Mesendoderm (in vitro differentiated cells): ENCODE results near the gene MTERF1.

ENCODE experiments used
- DNase-seq: peaks from one replicate; pipeline ENCODE4 v3.0.0; 2013
- H2AK5ac ChIP-seq: 2 replicates; pipeline ENCODE4 v1.6.1; 2013; ENCODE audit warnings: low read length, inconsistent platforms
- H2BK120ac ChIP-seq: 2 replicates; pipeline ENCODE4 v1.6.1; 2013; ENCODE audit warnings: low read depth, mild to moderate bottlenecking, low read length, moderate library complexity, mixed read lengths
- H2BK15ac ChIP-seq: replicated peaks from 2 replicates; pipeline ENCODE4 v1.6.1; 2013; ENCODE audit warnings: low read depth, mild to moderate bottlenecking, moderate library complexity
- H2BK5ac ChIP-seq: 2 replicates; pipeline ENCODE4 v1.6.1; 2013; ENCODE audit warnings: low read length, inconsistent platforms
- H3K18ac ChIP-seq: 2 replicates; pipeline ENCODE4 v1.6.1; 2013; ENCODE audit warnings: mild to moderate bottlenecking, low read length, mixed read lengths
- H3K23ac ChIP-seq: one replicate; pipeline ENCODE4 v1.6.1; 2013; ENCODE audit warnings: low read length
- H3K27ac ChIP-seq: 2 replicates; pipeline ENCODE4 v1.5.1; 2013; ENCODE audit warnings: low read depth, mild to moderate bottlenecking, inconsistent platforms, low read length, moderate library complexity
- H3K27me3 ChIP-seq: 2 replicates; pipeline ENCODE4 v1.6.1; 2013; ENCODE audit warnings: low read length, control low read depth, mild to moderate bottlenecking, inconsistent platforms; ENCODE audit not compliant: insufficient read depth, poor library complexity
- H3K36me3 ChIP-seq: 2 replicates; pipeline ENCODE4 v1.6.1; 2013; ENCODE audit warnings: low read length, inconsistent platforms; ENCODE audit not compliant: control insufficient read depth, insufficient read depth
- H3K4ac ChIP-seq: one replicate; pipeline ENCODE4 v1.6.1; 2013; ENCODE audit warnings: low read depth, mild to moderate bottlenecking, low read length, moderate library complexity
- H3K4me1 ChIP-seq: 2 replicates; pipeline ENCODE4 v1.6.1; 2013; ENCODE audit warnings: low read depth, low read length, inconsistent platforms; ENCODE audit not compliant: control insufficient read depth
- H3K4me2 ChIP-seq: 2 replicates; pipeline ENCODE4 v1.6.1; 2013; ENCODE audit warnings: low read length
- H3K4me3 ChIP-seq: 2 replicates; pipeline ENCODE4 v1.5.1; 2013; ENCODE audit warnings: mild to moderate bottlenecking, low read length
- H3K56ac ChIP-seq: one replicate; pipeline ENCODE4 v1.6.1; 2013; ENCODE audit warnings: low read length
- H3K79me1 ChIP-seq: 2 replicates; pipeline ENCODE4 v1.6.1; 2013; ENCODE audit warnings: low read length, inconsistent platforms
- H3K79me2 ChIP-seq: 2 replicates; pipeline ENCODE4 v1.6.1; 2013; ENCODE audit warnings: mild to moderate bottlenecking, low read length; ENCODE audit not compliant: control insufficient read depth, insufficient read depth
- H3K9ac ChIP-seq: 2 replicates; pipeline ENCODE4 v1.6.1; 2013; ENCODE audit warnings: low read length, inconsistent platforms
- H4K5ac ChIP-seq: one replicate; pipeline ENCODE4 v1.6.1; 2013; ENCODE audit warnings: low read length
- H4K8ac ChIP-seq: one replicate; pipeline ENCODE4 v1.6.1; 2013; ENCODE audit warnings: low read depth, mild to moderate bottlenecking, control low read depth, low read length, moderate library complexity
- WGBS: extraction: QIAGEN DNeasy Blood & Tissue Kit; methylation state at CpG from one replicate; pipeline ENCODE4 v1.1.7; 2013; ENCODE audit warnings: low lambda C conversion rate, missing lambda C conversion rate; ENCODE audit not compliant: insufficient coverage; ENCODE audit errors: extremely low coverage; 5-methylcytosine and 5-hydroxymethylcytosine counted together

MTERF1 gene

GRCh38 chr7:91846436-91846835 lies 34.1 kb downstream of the MTERF1 start:
- H2AK5ac ChIP-seq, result no peak overlapping the region
- H3K79me2 ChIP-seq, result no peaks in the 10 kb centered on the region
- H3K4me2 ChIP-seq, result no peak overlapping the region
- no peak overlapping the region for H2BK5ac ChIP-seq
- H4K8ac ChIP-seq, result no peak overlapping the region
- DNase-seq, result no peak
- no peaks in the 10 kb centered on the region for H3K4me1 ChIP-seq
- H3K4ac ChIP-seq, result no peak overlapping the region
- H3K56ac ChIP-seq, result no peak overlapping the region
- H3K9ac ChIP-seq, result no peak overlapping the region
- no peaks in the 10 kb centered on the region for H3K36me3 ChIP-seq
- H3K23ac ChIP-seq, result no peak overlapping the region
- H2BK15ac ChIP-seq, result no peak overlapping the region
- H3K27ac ChIP-seq, result no peak overlapping the region
- H3K4me3 ChIP-seq, result no peak overlapping the region
- H3K18ac ChIP-seq, result no peak overlapping the region
- no peak overlapping the region for H4K5ac ChIP-seq
- no peak overlapping the region for H2BK120ac ChIP-seq
- H3K79me1 ChIP-seq, result no peaks in the 10 kb centered on the region
- H3K27me3 ChIP-seq, result no peaks in the 10 kb centered on the region

GRCh38 chr7:91843831-91844230 lies 36.7 kb downstream of the MTERF1 start:
- no peak overlapping the region for H4K8ac ChIP-seq
- no peak overlapping the region for H3K18ac ChIP-seq
- no peak overlapping the region for H3K27ac ChIP-seq
- H3K4me3 ChIP-seq, result no peak overlapping the region
- DNase-seq, result no peak
- H2BK15ac ChIP-seq, result no peak overlapping the region
- WGBS, result no CpG with 5 or more reads among the region's 2 CpGs
- no peak overlapping the region for H4K5ac ChIP-seq
- no peaks in the 10 kb centered on the region for H3K36me3 ChIP-seq
- H2AK5ac ChIP-seq, result no peak overlapping the region
- no peaks in the 10 kb centered on the region for H3K4me1 ChIP-seq
- no peak overlapping the region for H2BK120ac ChIP-seq
- no peak overlapping the region for H3K4me2 ChIP-seq
- H3K79me1 ChIP-seq, result no peaks in the 10 kb centered on the region
- H3K23ac ChIP-seq, result no peak overlapping the region
- H3K79me2 ChIP-seq, result no peaks in the 10 kb centered on the region
- H3K4ac ChIP-seq, result no peak overlapping the region
- no peak overlapping the region for H3K9ac ChIP-seq
- no peaks in the 10 kb centered on the region for H3K27me3 ChIP-seq
- no peak overlapping the region for H3K56ac ChIP-seq
- H2BK5ac ChIP-seq, result no peak overlapping the region

- Histone ChIP-seq H2BK15ac (no peak overlapping the region), H2AK5ac (no peak overlapping the region), H3K9ac (no peak overlapping the region), H3K79me2 (no peaks in the 10 kb centered on the region), H3K79me1 (no peaks in the 10 kb centered on the region), H3K36me3 (no peaks in the 10 kb centered on the region), H3K27me3 (no peaks in the 10 kb centered on the region), H3K4me2 (no peak overlapping the region), H2BK120ac (no peak overlapping the region), H3K4me3 (no peak overlapping the region), H3K4me1 (no peaks in the 10 kb centered on the region), H3K56ac (no peak overlapping the region), H2BK5ac (no peak overlapping the region), H3K27ac (no peak overlapping the region), H4K8ac (no peak overlapping the region), H3K18ac (no peak overlapping the region), H3K23ac (no peak overlapping the region), H3K4ac (no peak overlapping the region), H4K5ac (no peak overlapping the region)
- no peak for DNase-seq
- WGBS, result no CpG with 5 or more reads among the region's 2 CpGs
Measured at GRCh38 chr7:91838439-91838838, 42.1 kb downstream of the MTERF1 start.

GRCh38 chr7:91837397-91838070 lies 43.0 kb downstream of the MTERF1 start:
- DNase-seq, result no peak
- Histone ChIP-seq H3K27me3 (no peaks in the 10 kb centered on the region), H4K8ac (no peak overlapping the region), H3K4me2 (no peak overlapping the region), H3K56ac (no peak overlapping the region), H3K27ac (no peak overlapping the region), H3K4me3 (no peak overlapping the region), H3K4ac (peak overlapping the region; percentile 2), H3K36me3 (no peaks in the 10 kb centered on the region), H2BK15ac (no peak overlapping the region), H2BK120ac (no peak overlapping the region), H4K5ac (no peak overlapping the region), H3K79me2 (no peaks in the 10 kb centered on the region), H3K79me1 (no peaks in the 10 kb centered on the region), H2AK5ac (no peak overlapping the region), H2BK5ac (no peak overlapping the region), H3K4me1 (no peaks in the 10 kb centered on the region), H3K9ac (no peak overlapping the region), H3K23ac (no peak overlapping the region), H3K18ac (no peak overlapping the region)
- WGBS, result no CpG with 5 or more reads among the region's 4 CpGs

- Histone ChIP-seq H2AK5ac (no peak overlapping the region), H3K56ac (no peak overlapping the region), H3K9ac (no peak overlapping the region), H3K36me3 (no peaks in the 10 kb centered on the region), H3K18ac (no peak overlapping the region), H4K5ac (no peak overlapping the region), H2BK120ac (no peak overlapping the region), H3K79me2 (no peaks in the 10 kb centered on the region), H3K23ac (no peak overlapping the region), H3K4me2 (no peak overlapping the region), H2BK15ac (no peak overlapping the region), H3K4me3 (no peak overlapping the region), H4K8ac (no peak overlapping the region), H2BK5ac (no peak overlapping the region), H3K27me3 (no peaks in the 10 kb centered on the region), H3K27ac (no peak overlapping the region), H3K4me1 (no peaks in the 10 kb centered on the region), H3K79me1 (no peaks in the 10 kb centered on the region), H3K4ac (no peak overlapping the region)
- no peak for DNase-seq
- WGBS, result no CpG with 5 or more reads among the region's 2 CpGs
Measured at GRCh38 chr7:91835826-91836368, 44.6 kb downstream of the MTERF1 start.
